Measurements from ENCODE around the gene CACYBP.

CACYBP gene, protein sequence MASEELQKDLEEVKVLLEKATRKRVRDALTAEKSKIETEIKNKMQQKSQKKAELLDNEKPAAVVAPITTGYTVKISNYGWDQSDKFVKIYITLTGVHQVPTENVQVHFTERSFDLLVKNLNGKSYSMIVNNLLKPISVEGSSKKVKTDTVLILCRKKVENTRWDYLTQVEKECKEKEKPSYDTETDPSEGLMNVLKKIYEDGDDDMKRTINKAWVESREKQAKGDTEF

DNA sequence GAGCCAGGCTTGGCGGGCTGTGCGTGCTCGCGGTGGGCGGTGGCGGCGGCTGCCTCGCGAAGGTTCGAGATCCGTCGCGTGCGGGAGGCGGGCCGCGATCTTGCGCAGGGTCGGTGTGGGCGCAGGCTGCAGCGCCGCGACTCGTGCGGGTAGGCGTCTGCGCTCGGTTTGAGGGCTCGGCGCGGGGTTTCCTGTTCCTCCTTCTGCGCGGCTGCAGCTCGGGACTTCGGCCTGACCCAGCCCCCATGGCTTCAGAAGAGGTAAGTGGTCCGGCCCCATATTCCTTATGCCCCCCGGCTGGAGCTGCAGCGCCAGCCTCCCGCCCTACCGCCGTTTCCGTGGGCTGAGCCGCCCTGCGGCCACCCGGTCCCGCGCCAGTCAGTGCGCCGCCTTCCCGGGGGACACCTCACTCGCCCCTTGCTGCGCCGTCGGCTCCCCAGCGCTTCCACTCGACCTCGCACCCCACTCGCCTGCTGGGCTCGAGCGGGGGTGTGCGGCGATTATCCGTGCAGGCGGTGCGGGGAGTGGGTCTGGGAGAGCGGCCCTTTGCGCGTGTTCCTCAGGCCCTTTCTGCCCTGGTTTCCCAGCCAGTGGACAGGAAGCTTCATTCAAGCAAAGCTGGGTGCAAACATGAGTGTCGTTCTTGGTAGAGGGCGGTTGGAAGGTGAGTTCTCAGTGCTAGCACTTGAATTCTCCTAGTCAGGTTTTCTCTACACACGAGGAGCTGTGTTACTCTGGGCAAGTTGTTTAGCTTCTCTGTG lies at the start of gene CACYBP:
Gene CACYBP, plus strand, starts transcription at position 12 of the 761 bp plus-strand sequence. Its CDS starts 234 bp downstream, at position 246.
- DNase-seq: no peak

DNA sequence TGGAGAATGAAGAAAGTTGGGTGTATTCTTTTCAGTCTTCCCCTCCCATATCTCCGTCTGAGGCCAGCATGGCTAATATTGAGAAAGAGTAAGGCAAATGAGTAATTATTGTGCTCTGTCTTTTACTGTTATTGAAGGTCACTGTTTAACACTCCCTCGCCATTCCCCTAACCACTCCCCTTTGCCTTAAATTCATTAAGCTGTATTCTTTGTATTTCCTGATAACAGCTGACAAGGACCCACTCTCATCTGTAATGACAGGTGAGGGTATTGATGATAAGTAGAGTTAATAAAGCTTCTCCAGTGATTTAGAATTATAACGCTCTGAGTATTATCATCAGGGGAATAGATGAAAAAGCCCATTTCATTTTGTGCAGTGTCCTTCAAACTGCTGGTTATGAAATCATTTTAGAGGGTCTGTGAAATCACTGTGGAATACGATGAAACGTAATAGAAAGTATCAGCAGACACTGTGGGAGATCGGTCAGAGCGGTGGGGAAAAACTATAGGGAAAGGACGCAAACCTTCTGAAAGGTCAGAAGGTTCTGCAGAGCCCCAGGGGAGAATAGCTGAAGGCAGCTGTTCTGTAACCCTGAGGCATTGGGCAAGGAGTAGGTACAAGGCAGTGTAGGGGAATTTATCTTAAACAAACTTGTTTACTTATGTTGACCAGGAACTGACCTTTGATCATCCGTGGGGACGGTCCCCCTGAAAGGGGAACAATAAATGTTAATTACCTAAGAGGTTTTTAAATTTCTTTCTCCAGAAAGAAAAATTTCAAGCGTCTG lies 46.3 kb upstream of the CACYBP start:
- no peak for DNase-seq

DNA sequence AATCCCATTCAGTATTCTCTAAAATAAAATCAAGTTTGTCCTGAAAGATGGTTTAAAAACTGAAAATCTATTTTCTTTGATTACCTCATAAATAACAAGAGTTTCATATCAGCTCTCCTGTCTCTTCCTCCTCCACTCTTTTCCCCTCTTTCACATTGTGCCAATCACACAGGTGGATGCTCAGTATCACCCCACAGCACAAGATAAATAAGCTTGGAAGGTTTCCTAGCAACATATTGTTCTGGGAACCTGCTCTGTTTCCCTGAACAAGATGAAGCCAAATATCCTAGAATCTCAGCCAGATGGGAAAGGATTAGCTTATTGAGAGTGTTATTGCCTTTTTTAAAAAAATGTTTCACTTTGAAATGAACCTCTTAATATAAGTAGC lies 45.7 kb upstream of the CACYBP start:
- DNase-seq: no peak

DNA sequence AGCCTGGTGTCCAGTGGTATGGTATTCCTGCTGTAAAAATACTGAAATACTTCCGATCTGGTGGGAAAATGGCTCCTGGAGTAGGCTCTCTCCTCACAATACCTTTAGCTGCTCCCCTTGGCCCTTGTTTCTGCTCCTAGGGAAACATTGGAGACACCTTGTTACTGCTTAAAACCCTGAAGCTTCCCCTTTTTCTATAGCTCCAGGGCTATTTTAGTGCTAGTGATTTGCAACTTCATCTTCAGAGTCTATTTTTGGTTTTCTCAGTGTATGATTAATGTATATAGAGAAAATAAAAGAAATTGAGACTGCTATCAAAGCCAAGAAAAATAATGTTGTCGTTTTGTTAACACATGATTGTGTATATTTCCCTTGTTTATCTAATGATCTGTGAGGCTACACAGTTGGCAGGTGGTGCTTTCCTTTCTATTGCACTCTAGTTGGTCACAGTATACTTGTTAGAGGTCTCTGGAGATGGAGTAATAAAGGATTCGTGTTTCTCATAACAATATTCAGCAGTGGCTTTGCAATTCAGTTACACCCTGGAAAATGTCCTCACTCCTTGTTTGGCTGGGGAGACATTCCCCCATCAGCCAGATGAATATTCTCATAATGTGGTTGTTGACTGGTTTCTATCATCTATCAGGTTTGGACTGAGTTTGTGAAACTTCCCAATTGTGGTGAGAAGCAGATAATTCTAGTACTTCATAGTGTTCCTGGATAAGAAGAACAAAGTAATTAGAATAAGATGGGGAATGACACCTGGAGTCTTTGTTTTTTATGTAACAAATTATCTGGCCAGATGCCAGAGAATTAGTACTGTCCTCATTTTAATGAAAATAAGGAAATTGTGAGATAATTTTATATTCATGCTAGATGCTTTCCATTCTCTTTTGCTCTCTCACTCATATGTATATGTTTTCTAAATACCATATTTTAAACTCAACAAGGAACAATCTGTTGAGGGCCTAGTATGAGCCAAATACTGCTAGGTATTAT lies 44.8 kb upstream of the CACYBP start:
- DNase-seq: no peak

DNA sequence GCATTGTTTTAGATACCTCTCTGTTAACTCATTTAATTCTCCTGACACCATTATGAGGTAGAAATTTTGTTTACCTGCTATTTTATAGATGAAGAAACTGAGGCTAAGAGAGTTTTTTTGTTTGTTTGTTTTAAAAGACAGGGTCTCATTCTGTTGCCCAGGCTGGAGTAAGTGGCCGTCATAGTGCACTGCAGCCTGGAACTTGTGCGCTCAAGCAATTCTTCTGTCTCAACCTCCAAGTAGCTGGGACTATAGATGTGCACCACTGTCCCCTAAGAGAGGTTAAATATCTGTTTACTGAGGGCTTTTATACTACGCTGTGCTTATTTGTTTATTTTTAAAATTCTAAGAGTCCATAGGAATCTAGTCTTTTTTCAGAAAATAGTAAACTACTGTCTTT lies 43.7 kb upstream of the CACYBP start:
- DNase-seq: no peak

DNA sequence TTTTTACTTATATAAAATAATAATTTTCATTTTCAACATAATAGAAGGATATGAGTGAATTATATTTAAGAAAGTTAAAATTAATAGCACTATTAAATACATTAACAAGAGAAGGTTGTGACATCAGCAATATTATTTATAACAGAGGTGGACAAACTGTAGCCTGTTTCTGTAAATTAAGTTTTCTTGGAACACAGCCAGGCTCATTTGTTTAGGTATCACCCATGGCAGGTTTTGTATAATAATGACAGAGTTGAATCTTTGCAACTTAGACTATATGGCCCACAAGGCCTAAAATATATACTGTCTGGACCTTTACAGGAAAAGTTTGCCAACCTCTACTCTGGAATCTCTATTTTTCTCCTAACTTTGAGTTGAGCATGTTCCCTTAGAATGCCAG lies 42.8 kb upstream of the CACYBP start:
- no peak for DNase-seq

DNA sequence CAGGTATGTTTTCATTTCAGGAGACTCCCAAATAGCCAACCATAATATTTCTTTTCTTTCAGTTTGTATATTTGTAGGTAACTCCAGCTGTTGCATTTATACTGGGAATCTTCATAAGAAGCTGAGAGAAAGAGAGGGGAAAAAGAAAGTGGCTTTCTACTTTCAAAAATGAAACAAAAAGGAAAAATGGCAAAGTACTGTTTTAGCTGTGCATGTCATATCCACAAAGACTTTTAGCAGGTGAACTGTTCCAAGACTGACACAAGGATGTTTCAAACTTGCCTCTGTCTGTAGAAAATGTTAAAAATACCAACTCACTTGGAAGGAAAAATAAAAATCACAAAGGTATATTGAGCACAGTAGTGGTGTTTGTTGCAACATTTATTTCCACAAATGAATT lies 41.9 kb upstream of the CACYBP start:
- no peak for DNase-seq

DNA sequence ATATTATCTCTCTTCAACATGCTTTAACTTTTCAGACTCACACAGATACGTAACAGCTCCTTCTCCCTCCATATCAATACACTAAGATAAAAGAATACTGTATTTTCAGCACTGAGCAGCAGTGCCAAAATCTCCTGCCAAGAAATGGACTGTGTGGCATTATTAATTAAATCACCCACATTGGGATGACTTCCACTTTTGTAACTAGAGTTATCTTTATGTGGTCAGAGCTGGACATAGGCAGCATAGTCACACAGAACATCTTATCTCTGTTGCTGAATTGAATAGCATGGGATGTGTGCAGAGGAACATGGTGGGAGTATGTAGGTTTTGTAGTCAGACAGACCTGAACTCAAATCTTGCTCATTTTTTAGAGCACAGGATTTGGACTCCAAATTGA lies 41.4 kb upstream of the CACYBP start:
- DNase-seq: no peak

DNA sequence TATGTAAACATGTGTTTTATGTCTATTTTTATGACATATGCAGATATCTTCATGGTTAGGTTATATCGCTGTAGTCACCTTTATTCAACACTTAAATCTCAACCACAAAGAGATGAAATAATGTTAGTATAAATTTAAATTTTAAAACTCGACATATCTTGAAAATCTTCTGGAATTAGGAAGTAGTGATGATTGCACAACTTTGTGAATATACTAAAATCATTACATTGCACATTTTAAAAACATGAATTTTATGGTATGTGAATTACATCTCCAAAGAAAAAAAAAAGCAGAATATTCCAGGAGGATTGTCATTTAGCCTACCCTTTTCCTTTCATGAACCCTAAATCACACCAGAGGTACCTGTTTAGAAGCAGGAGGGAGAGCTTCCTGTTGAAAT lies 39.4 kb upstream of the CACYBP start:
- DNase-seq: no peak

DNA sequence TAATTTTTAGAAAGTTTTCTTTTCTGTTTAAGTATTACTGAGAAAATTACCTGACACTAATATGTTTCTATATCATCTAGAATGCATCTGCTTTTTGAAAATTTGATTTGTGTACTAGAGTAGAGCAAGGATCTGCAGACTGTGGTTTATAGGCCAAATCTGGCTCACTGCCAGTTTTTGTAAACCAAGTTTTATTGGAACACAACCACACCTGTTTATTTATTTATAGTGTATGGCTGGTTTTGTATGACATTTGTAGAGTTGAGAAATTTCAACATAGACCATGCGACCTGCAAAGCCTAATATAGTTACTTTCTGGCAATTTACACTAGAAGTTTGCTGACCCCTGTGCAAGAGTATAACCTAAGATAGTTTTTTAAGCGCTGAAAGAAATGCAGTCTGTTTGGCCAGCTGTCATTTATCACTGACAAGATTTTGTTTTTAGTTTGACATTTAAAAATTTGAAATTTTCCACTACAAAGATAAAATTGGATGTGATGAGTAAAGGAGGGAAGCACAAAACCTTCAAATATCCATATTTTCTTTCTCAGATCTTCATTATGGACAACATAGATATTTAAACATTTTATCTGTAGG lies 36.1 kb upstream of the CACYBP start:
- DNase-seq: no peak

DNA sequence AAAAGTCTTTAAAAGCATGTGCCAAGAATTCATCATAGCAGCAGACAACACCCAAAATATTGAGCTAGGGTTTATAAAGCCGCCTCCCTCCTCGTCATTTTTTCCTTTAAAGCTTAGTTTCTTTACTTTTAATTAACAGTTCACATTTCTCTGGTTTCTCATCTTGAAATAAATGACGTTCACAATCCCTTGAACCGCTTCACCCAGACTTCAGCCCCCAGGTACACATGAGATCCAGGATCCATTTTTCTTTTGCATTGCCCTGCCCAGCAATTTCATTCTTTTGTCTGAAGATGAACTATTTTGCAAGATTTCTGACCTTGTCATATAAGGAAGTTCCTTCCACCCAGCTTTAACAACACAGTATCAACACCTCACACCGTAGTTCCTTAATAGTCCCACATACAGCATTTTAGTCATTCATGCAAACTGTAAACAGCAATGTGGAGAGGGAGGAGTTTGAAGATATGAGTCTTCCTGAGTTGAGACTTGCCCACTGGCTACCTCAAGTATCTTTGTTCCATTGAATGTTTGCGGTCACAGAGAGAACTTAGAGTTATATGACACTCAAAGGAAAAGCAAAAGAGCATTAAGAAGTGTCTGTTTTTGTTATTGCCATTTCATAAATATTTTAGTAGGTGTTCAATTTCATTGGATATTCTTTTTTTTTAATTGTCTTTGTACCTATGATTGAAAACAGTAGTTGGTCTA lies 35.3 kb upstream of the CACYBP start:
- DNase-seq: no peak

DNA sequence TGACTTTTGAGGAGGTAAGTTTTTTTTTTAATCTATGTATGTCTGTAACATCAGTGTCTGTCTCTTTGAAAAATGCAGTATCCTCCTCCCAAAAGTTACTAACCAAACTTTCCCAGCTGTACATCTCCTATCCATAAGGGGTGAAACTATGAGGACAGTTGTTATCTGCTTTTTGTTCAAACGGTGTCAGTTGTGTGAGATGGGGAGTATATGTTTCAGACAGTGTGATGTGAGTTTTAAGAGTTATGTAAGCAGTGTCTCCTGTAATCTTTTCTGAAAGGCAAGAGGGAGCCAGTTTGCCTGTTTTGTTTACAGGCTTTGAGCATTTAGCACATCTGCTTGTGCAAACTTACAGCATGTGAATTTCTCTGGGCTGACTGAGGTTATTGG lies 34.8 kb upstream of the CACYBP start:
- no peak for DNase-seq

DNA sequence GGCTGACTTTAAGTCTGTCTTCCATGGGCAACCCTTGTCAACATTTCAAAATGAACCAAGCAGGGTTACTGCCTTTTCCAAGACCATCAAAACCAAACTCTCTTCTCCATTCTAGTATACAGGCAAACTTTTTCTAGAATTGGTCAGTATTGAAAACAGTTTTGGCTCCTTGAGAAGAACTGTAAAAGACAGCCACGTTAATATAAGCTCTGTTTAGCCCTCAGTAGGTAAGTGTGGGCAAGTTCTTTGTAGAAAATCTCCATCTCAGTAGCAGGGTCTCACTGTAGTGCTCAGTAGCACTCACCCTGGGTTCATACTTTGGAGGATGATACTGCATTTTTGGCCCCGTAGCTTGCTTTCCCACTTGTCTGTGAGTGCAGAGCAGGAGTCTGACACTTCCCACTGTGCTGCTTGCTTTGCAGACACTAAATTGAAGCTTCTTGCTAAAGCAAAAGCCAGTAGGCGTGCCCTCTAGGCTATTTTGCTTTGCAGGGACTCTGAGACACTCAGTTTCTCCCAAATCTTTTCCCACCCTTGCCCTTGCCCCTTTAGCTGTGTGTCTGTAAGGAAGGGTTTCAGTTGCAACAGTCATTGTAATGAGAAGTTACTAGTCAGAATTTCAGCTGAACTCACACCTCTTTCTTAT lies 34.3 kb upstream of the CACYBP start:
- no peak for DNase-seq

DNA sequence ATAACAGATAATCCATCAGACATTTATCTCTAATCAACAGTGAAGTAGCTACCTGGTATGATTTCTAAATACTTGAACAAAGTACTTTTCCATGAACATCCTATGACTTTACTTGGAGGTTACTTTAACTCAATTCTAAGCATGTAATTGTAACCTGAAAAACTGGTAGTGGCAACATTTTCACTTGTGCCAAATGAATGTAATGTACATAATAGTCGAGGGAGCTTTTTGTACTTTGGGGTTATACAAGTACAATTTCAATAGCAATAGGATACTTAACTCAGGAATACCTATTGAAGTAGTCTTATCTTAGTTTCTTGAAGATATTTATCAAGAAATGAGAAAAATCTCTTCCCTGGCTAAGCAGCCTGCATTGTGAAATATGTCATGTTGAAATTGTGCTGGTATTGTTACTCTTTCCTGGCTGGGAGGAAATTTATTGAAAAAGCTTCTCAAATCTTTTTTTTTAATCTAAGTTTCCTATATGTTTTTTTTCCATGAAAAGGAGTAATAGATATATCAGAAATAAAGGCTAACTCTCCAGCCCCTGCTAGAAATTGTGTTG lies 33.7 kb upstream of the CACYBP start:
- no peak for DNase-seq

DNA sequence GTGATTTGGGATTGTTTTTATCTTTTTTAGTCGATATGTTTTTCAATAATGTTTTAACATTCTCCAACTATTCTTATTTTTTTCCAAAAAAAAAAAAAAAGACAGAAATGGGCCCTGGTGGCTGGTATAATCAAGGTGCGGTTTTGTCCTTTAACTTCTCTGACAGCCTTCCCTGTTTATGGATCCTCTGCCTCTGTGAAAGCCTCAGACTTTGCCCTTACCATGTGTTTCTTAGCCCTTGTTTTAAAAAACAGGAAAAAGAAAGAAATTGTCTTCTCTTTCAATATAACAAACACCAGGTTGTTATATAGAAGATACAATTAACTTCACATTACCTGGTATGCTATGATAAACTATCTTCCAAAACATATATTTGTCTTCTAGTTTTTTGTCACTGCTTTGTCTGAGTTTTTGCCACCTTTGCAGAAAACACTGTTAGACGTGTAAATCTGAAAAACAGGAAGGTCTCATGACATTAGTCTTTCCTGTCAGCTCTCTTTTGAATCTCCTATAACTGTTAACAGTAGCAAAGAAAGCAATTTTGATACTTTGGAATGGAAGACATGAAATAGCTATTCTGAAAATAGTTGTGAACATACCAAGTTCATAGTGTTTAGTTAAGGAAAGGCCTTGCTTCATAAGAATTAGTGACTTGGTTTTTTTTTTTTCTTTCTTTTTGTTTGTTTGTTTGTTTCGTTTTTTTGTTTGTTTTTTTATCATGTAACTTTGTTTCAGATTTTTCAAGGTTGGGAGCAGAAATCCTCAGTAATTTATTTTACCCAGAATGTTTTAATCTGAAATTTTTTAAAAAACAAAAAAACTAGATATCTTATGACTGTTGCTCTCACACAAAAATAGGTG lies 31.7 kb upstream of the CACYBP start:
- no peak for DNase-seq

DNA sequence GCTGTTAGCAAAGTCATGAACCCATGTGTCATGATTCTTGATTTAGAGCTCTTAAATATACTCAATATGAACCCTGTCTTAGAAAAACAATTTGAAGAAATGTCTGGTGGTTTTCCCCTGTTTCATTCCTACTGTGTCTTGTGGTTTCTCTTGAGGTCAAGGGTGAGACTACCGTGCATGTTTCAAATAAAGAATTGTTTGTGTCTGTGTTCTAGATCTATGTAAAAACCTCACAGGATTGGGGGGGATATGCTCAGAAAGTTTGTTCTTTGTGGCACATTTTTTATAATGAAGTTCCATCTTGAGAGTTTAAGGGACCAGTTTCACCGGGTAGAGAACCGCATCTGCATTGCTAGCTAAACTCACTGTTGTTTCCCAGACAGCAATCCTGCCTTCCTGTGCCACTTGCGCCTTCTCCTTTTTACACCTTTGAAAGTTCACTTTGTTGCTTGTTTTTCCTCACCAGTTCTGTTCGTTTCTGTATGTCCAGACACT lies 30.9 kb upstream of the CACYBP start:
- no peak for DNase-seq

DNA sequence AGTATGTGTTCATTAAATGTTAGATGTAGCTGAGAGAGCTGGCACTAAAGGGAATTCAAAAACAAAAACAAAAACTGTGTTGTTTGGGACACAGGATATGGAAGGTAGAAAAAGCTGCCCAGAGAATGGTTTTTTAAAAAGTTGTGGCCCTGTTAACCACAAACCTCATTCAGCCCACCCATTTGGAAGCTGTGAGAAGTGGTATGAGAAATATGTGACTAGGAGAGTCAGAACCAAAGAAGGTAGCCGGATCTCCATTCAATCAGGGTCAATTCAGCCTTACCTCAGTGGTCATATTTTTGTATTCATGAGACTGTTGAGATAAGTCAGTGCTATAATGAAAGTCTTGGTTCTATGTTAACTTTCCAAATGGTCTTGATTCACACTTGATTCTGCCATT lies 29.8 kb upstream of the CACYBP start:
- DNase-seq: no peak

DNA sequence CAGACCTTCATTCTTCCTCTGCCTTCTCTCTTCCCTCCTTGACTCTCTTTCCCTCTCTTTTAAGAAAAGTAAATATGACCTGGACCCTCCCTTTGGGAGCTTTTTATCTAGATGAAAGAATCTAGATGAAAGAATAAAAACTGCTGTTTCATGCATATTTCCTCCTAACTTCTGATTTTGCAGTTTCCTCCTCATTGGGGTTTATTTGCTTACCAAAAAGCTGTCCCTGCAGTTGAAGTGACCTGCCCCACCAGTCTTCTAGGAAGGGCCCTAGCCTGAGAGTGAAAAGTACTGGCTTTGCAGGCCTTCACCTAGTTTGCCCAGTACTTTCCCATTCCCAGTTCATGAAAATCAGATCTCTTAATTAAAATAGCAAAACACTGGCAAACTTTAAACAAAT lies 28.3 kb upstream of the CACYBP start:
- no peak for DNase-seq

DNA sequence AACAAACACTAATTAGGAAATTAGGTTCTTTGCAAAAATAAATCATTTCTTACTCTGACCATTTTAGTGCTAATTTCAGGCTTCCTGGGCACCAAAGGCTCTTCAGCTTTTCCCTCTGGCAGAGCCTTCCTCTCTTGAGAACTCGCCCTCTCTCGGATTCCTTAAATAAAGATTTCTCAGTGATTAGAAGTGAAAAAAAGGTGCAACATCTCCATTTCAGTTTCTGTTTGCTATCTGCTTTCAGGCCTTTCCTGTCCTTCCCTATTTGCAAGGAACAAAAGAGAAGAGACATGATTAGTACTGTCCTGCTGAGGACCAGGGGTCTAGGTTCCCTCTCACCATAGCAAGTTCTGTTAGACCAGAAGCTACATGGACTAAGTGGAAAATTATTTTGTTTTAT lies 27.8 kb upstream of the CACYBP start:
- DNase-seq: no peak

DNA sequence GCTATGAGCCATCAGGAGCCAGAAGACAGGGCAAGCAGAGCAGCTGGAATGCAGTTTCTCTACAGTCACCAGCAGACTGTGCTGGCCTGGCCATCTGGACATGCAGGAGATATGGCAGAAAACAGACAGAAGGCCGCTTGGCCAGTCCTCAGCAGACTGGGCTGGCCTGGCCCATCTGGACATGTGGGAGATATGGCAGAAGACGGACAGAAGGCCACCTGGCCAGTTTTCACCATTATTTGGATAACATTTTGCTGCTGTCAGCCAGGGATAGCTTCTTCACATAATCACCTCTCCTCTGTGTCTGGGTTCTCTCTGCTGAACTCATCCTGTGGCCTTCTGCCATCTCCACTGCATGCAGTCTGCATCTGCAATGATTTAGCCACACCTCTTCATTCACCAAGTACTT lies 25.0 kb upstream of the CACYBP start:
- DNase-seq: no peak

Data from stimulated activated naive CD4-positive, alpha-beta T cell treated with Interleukin-2 at 50 U/mL for 16 hours (primary cell).